ENCODE data around the gene MIGA2.

DNA sequence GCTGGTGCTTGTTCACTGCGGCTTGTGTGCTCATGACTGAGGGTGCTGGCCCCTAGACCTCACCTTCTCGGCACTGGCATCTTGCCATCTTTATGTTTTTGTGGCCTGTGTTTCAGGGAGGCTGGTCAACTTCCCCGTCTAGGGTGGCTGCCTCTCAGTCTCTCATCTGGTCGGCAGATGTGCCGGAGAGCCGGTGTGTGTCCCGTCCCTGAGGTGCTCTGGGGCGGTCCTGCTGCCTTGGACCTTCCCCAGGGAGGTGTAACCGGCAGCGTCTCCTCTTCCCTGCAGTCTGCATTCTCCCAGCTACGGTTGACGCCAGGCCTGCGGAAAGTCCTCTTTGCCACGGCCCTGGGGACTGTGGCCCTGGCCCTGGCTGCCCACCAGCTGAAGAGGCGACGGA lies 5.6 kb downstream of the MIGA2 start:
- TF ChIP-seq CTCF (conservative IDR thresholded peaks at IDR 0.05; ENCODE audit: low read length) (no peak), EZH2phosphoT487 (IDR thresholded peaks at IDR 0.05; ENCODE audit: borderline replicate concordance, low read depth, low read length) (no peak)

Measured in OCI-LY7 (cell line).